CD4-positive, alpha-beta T cell (primary cell): Measurements from ENCODE around the gene CYP2E1. TPM values are rescaled to one million over a fixed set of nuclear protein-coding genes. Genes with fewer than 3 reads are reported as not detected.

Experiments
- ATAC-seq: fragments of 200-7000 bp; cut with Tn5 transposase; one replicate; pipeline ENCODE4 v1.10.0; 2022; ENCODE audit warnings: mild to moderate bottlenecking; ENCODE audit not compliant: poor library complexity
- CTCF ChIA-PET: fragments of 350-600 bp; sonication (Branson Sonifier 250); formaldehyde crosslinking; loops from one replicate; lab custom pipeline; 2021; ENCODE audit warnings: antibody characterized with exemption, inconsistent platforms; lab: Charles Lee
- POLR2A ChIA-PET: fragments of 350-600 bp; sonication (Branson Sonifier 250); formaldehyde crosslinking; loops from one replicate; lab custom pipeline; 2021; ENCODE audit warnings: antibody characterized with exemption, inconsistent platforms; lab: Charles Lee
- DNase-seq, 14 experiments: peaks; one replicate each; pipeline ENCODE4 v3.0.0-alpha.2; 2013 to 2020; ENCODE audit warnings: mixed read lengths in 2 of 14
- H3K27ac ChIP-seq, 2 donors: one replicate each; pipeline versions ENCODE4 v1.5.1 to v1.7.0; 2013; ENCODE audit warnings: low read length in 2 of 2, low read depth in 1 of 2, mild to moderate bottlenecking in 1 of 2
- H3K27me3 ChIP-seq, 2 experiments: 1 replicate in 1 of 2; 2 replicates in 1 of 2; pipeline versions ENCODE4 v1.6.1 to v1.7.0; 2013; ENCODE audit warnings: low read length in 2 of 2, control low read depth in 1 of 2, mild to moderate bottlenecking in 1 of 2, moderate library complexity in 1 of 2; ENCODE audit not compliant: insufficient read depth in 2 of 2, control insufficient read depth in 1 of 2
- H3K36me3 ChIP-seq: one replicate; pipeline ENCODE4 v1.6.1; 2013; ENCODE audit warnings: low read length, control low read depth; ENCODE audit not compliant: insufficient read depth
- H3K4me1 ChIP-seq: one replicate; pipeline ENCODE4 v1.6.1; 2013; ENCODE audit warnings: low read length, control low read depth; ENCODE audit not compliant: insufficient read depth
- H3K4me3 ChIP-seq: one replicate; pipeline ENCODE4 v1.5.1; 2013; ENCODE audit warnings: mild to moderate bottlenecking, low read length, moderate library complexity
- H3K9me3 ChIP-seq, 2 experiments: 1 replicate in 1 of 2; 2 replicates in 1 of 2; pipeline versions ENCODE4 v1.6.1 to v1.7.0; 2013; ENCODE audit warnings: low read length in 2 of 2, mild to moderate bottlenecking in 2 of 2, control low read depth in 1 of 2, moderate library complexity in 1 of 2; ENCODE audit not compliant: control insufficient read depth in 1 of 2, insufficient read depth in 1 of 2
- H3K27ac Mint-ChIP-seq: one replicate; pipeline ENCODE4 v1.8.0; 2020; ENCODE audit warnings: mixed read lengths
- H3K27me3 Mint-ChIP-seq: one replicate; pipeline ENCODE4 v1.8.0; 2021; ENCODE audit warnings: mixed read lengths
- H3K36me3 Mint-ChIP-seq: one replicate; pipeline ENCODE4 v1.8.0; 2021; ENCODE audit warnings: low read depth, mixed read lengths
- H3K4me1 Mint-ChIP-seq: one replicate; pipeline ENCODE4 v1.8.0; 2021; ENCODE audit warnings: low read depth, mixed read lengths
- H3K4me3 Mint-ChIP-seq: one replicate; pipeline ENCODE4 v1.8.0; 2020; ENCODE audit warnings: mild to moderate bottlenecking, mixed read lengths
- H3K9me3 Mint-ChIP-seq: one replicate; pipeline ENCODE4 v1.8.0; 2020; ENCODE audit warnings: mixed read lengths
- intact Hi-C, 2 experiments: fragments of 100-400 bp; cut with DNase I in 1 of 2; cut with micrococcal nuclease in 1 of 2; formaldehyde crosslinking; loops; one replicate each; pipeline versions ENCODE4 v1.15.1 to v1.9.0; 2023 to 2025; cut with DNase I, micrococcal nuclease
- total RNA-seq, 174 experiments: library from RNA in 2 of 174; stranded (reverse) in 2 of 174; gene quantifications; one replicate each; pipeline ENCODE4 v1.2.3 and lab custom pipeline; 2021 to 2026
- TF ChIP-seq, protein P1 (sequence below): fragments of 200-600 bp; IDR thresholded peaks from one replicate; pipeline ENCODE4 v1.8.0; 2022; ENCODE audit warnings: antibody characterized with exemption, mild to moderate bottlenecking

Gene CYP2E1
- total RNA-seq, 2 experiments from 2014 or later, result 1.6 to 2.0 TPM

DNA sequence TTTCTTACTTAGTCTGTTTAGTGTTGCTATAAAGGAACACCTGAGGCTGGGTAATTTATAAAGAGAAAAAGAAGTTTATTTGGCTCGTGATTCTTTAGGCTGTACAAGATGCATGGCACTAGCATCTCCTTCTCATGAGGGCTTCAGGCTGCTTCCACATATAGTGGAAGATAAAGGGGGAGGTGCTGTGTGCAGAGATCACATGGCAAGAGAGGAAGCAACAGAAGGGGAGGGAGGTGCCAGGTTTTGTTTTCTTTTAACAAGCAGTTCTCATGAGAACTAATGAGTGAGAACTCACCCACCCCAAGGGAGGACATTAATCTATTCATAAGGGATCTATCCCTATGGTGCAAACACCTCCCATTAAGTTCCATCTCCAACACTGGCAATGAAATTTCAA, 17.3 kb downstream of the CYP2E1 start:
- Histone ChIP-seq H3K4me3 (no peak overlapping the region), H3K9me3 (peaks cover 5 to 9% of the 10 kb centered on the region in 2 experiments), H3K27ac (no peak overlapping the region), H3K27me3 (peaks cover 0 to 2% of the 10 kb centered on the region in 2 experiments), H3K36me3 (no peaks in the 10 kb centered on the region), H3K4me1 (no peaks in the 10 kb centered on the region)
- DNase-seq (peak in 2 of 14 experiments; percentile 2 to 23), ATAC-seq (no peak)
- Mint-ChIP-seq H3K27ac (no peak overlapping the region), H3K9me3 (peaks cover 8% of the 10 kb centered on the region), H3K4me3 (no peak overlapping the region), H3K27me3 (peaks cover 31% of the 10 kb centered on the region), H3K36me3 (peaks cover 6% of the 10 kb centered on the region), H3K4me1 (no peaks in the 10 kb centered on the region)
- TF ChIP-seq, protein P1, sequence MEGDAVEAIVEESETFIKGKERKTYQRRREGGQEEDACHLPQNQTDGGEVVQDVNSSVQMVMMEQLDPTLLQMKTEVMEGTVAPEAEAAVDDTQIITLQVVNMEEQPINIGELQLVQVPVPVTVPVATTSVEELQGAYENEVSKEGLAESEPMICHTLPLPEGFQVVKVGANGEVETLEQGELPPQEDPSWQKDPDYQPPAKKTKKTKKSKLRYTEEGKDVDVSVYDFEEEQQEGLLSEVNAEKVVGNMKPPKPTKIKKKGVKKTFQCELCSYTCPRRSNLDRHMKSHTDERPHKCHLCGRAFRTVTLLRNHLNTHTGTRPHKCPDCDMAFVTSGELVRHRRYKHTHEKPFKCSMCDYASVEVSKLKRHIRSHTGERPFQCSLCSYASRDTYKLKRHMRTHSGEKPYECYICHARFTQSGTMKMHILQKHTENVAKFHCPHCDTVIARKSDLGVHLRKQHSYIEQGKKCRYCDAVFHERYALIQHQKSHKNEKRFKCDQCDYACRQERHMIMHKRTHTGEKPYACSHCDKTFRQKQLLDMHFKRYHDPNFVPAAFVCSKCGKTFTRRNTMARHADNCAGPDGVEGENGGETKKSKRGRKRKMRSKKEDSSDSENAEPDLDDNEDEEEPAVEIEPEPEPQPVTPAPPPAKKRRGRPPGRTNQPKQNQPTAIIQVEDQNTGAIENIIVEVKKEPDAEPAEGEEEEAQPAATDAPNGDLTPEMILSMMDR, result no peak
- intact Hi-C loops, result no loop called here
- ChIA-PET CTCF (no interaction called here), POLR2A (no interaction called here)

DNA sequence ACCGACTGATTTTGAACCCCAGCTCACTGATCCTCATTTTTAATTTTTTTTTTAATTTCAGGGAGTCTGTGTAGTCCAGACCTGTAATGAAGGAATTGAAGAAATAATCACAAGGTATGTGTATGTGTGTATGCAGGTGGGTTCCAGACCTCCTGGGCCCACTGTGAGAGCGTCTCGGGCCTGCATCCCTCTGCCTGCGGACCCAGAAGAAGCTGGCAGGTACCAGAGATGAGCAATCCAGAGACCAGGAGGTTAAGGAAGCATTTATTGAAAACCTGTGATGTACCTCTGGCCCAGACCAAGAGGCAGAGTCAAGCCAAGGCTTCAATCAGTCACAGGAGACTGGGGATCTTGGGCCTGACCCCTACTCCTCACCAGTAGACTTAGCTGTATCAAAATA, 27.4 kb downstream of the CYP2E1 start:
- H3K27me3 Mint-ChIP-seq, result peaks cover 40% of the 10 kb centered on the region
- no peaks in the 10 kb centered on the region for H3K9me3 Mint-ChIP-seq
- H3K27ac ChIP-seq, result no peak overlapping the region
- DNase-seq (no peak), ATAC-seq (no peak)
- intact Hi-C loops, result no loop called here
- CTCF ChIA-PET, result no interaction called here
- H3K27me3 ChIP-seq, result peaks cover 3 to 11% of the 10 kb centered on the region in 2 experiments
- POLR2A ChIA-PET, result no interaction called here
- H3K4me1 Mint-ChIP-seq, result no peaks in the 10 kb centered on the region
- H3K36me3 Mint-ChIP-seq, result no peaks in the 10 kb centered on the region
- no peaks in the 10 kb centered on the region for H3K36me3 ChIP-seq
- H3K4me1 ChIP-seq, result no peaks in the 10 kb centered on the region
- no peak overlapping the region for H3K27ac Mint-ChIP-seq
- H3K4me3 Mint-ChIP-seq, result no peak overlapping the region
- TF ChIP-seq, protein P1, result no peak
- H3K4me3 ChIP-seq, result no peak overlapping the region
- no peaks in the 10 kb centered on the region for H3K9me3 ChIP-seq

DNA sequence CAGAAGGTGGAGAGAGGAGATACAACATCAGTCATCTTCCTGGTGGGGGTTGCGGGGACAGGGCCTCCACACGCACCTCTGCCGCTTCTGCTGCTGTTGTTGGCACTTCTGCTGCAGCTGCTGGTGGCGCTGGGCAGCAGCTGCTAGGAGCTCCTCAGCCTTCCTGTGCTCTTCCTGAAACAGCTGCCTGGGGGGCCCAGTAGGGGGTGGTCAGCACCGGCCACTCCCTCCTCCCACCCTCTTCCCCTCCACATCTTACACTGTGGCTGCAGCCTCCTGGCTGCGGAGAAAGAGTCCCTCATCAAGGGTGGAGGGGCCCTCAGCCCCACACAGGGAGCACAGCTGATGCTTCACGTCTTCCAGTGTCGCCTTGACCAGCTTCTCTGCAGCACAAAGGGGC, 28.4 kb downstream of the CYP2E1 start:
- CTCF ChIA-PET, result no interaction called here
- no peak for ATAC-seq
- intact Hi-C loops, result no loop called here
- no peaks in the 10 kb centered on the region for H3K9me3 Mint-ChIP-seq
- Histone ChIP-seq H3K27me3 (peaks cover 5 to 15% of the 10 kb centered on the region in 2 experiments), H3K9me3 (no peaks in the 10 kb centered on the region), H3K4me1 (no peaks in the 10 kb centered on the region), H3K27ac (no peak overlapping the region), H3K4me3 (no peak overlapping the region), H3K36me3 (no peaks in the 10 kb centered on the region)
- H3K27ac Mint-ChIP-seq, result no peak overlapping the region
- H3K4me3 Mint-ChIP-seq, result no peak overlapping the region
- DNase-seq, result no peak
- POLR2A ChIA-PET, result no interaction called here
- TF ChIP-seq, protein P1, result no peak
- H3K27me3 Mint-ChIP-seq, result peaks cover 34% of the 10 kb centered on the region
- no peaks in the 10 kb centered on the region for H3K4me1 Mint-ChIP-seq
- H3K36me3 Mint-ChIP-seq, result no peaks in the 10 kb centered on the region
